Glutamatergic neuron (in vitro differentiated cells): ENCODE data around the gene NLRC4. TPM values are rescaled to one million over a fixed set of nuclear protein-coding genes. Genes with fewer than 3 reads are reported as not detected.
"Not testable (repeated sequence)": the region's sequence is repeated elsewhere in the genome, so short reads cannot be mapped to it uniquely, and the experiment has no call there.

ENCODE experiments used
- DNase-seq: peaks from one replicate; pipeline ENCODE4 v3.0.0; 2022
- H3K27ac Mint-ChIP-seq: one replicate; pipeline ENCODE4 v1.8.0; 2020; ENCODE audit warnings: mild to moderate bottlenecking, mixed read lengths, inconsistent platforms; ENCODE audit not compliant: unreplicated experiment
- H3K27me3 Mint-ChIP-seq: one replicate; pipeline ENCODE4 v1.8.0; 2020; ENCODE audit warnings: mild to moderate bottlenecking, moderate library complexity, mixed read lengths, inconsistent platforms; ENCODE audit not compliant: unreplicated experiment
- H3K36me3 Mint-ChIP-seq: one replicate; pipeline ENCODE4 v1.8.0; 2020; ENCODE audit warnings: mild to moderate bottlenecking, mixed read lengths, inconsistent platforms; ENCODE audit not compliant: unreplicated experiment
- H3K4me1 Mint-ChIP-seq: one replicate; pipeline ENCODE4 v1.8.0; 2020; ENCODE audit warnings: mild to moderate bottlenecking, low read depth, mixed read lengths, inconsistent platforms; ENCODE audit not compliant: unreplicated experiment
- H3K4me3 Mint-ChIP-seq: one replicate; pipeline ENCODE4 v1.8.0; 2020; ENCODE audit warnings: mild to moderate bottlenecking, mixed read lengths, inconsistent platforms; ENCODE audit not compliant: unreplicated experiment
- H3K9me3 Mint-ChIP-seq: one replicate; pipeline ENCODE4 v1.8.0; 2020; ENCODE audit warnings: mild to moderate bottlenecking, moderate library complexity, mixed read lengths, inconsistent platforms; ENCODE audit not compliant: unreplicated experiment
- CTCF ChIP-seq: fragments of 200-600 bp; sonication (generic); IDR thresholded peaks from one replicate; pipeline ENCODE4 v1.5.0; 2021; ENCODE audit not compliant: partially characterized antibody, unreplicated experiment
- total RNA-seq: library from RNA; stranded (reverse); fragmentation: NEBNext Ultra II Directional; extraction: Animal tissue kit (Norgen Biotek cat#: 25700); gene quantifications from one replicate; pipeline ENCODE4 v1.2.1, GENCODE V29; 2021; ENCODE audit not compliant: unreplicated experiment

The NLRC4 gene
- total RNA-seq, 1 donor from 2014 or later: not detected

GRCh38 chr2:32227492-32227891 is 37.2 kb downstream of the NLRC4 start:
- H3K4me1 Mint-ChIP-seq: peaks cover 9% of the 10 kb centered on the region
- no peak for TF ChIP-seq CTCF
- no peak for DNase-seq
- H3K27ac Mint-ChIP-seq: no peak overlapping the region
- no peak overlapping the region for H3K4me3 Mint-ChIP-seq
- no peaks in the 10 kb centered on the region for H3K9me3 Mint-ChIP-seq
- H3K36me3 Mint-ChIP-seq: peaks cover 5% of the 10 kb centered on the region
- H3K27me3 Mint-ChIP-seq: no peaks in the 10 kb centered on the region

GRCh38 chr2:32222966-32223365 is 41.7 kb downstream of the NLRC4 start:
- peaks cover 5% of the 10 kb centered on the region for H3K36me3 Mint-ChIP-seq

GRCh38 chr2:32220445-32220844 is 44.2 kb downstream of the NLRC4 start:
- H3K27me3 Mint-ChIP-seq: no peaks in the 10 kb centered on the region
- H3K4me3 Mint-ChIP-seq: no peak overlapping the region
- no peaks in the 10 kb centered on the region for H3K36me3 Mint-ChIP-seq
- H3K4me1 Mint-ChIP-seq: no peaks in the 10 kb centered on the region
- H3K27ac Mint-ChIP-seq: no peak overlapping the region
- no peak for DNase-seq
- no peaks in the 10 kb centered on the region for H3K9me3 Mint-ChIP-seq
- TF ChIP-seq CTCF: no peak

More at GRCh38 chr2:32222966-32223365, 41.7 kb downstream of the NLRC4 start:
- no peak overlapping the region for H3K4me3 Mint-ChIP-seq
- TF ChIP-seq CTCF: no peak
- no peaks in the 10 kb centered on the region for H3K27me3 Mint-ChIP-seq
- no peak overlapping the region for H3K27ac Mint-ChIP-seq
- no peaks in the 10 kb centered on the region for H3K4me1 Mint-ChIP-seq
- DNase-seq: no peak
- H3K9me3 Mint-ChIP-seq: no peaks in the 10 kb centered on the region

- Mint-ChIP-seq H3K36me3 (no peaks in the 10 kb centered on the region), H3K4me3 (no peak overlapping the region), H3K4me1 (no peaks in the 10 kb centered on the region), H3K27ac (no peak overlapping the region), H3K9me3 (no peaks in the 10 kb centered on the region), H3K27me3 (no peaks in the 10 kb centered on the region)
- DNase-seq: no peak
- TF ChIP-seq CTCF: no peak
These were observed 52.4 kb downstream of the NLRC4 start for GRCh38 chr2:32212295-32212694.

GRCh38 chr2:32210767-32211408 is 53.8 kb downstream of the NLRC4 start:
- Mint-ChIP-seq H3K27me3 (no peaks in the 10 kb centered on the region), H3K4me1 (no peaks in the 10 kb centered on the region), H3K9me3 (no peaks in the 10 kb centered on the region), H3K4me3 (no peak overlapping the region), H3K27ac (no peak overlapping the region), H3K36me3 (no peaks in the 10 kb centered on the region)
- peak; percentile 19 for TF ChIP-seq CTCF
- no peak for DNase-seq

- H3K27ac Mint-ChIP-seq, H3K4me3 Mint-ChIP-seq, H3K36me3 Mint-ChIP-seq, H3K27me3 Mint-ChIP-seq, H3K9me3 Mint-ChIP-seq, DNase-seq: not testable (repeated sequence)
- peaks cover 11% of the 10 kb centered on the region for H3K4me1 Mint-ChIP-seq
These were observed 61.3 kb downstream of the NLRC4 start for GRCh38 chr2:32203428-32203827.
